Endothelial cell of umbilical vein (primary cell): ENCODE results near the gene FOXL2. TPM values are rescaled to one million over a fixed set of nuclear protein-coding genes. Genes with fewer than 3 reads are reported as not detected.

Experiments used
- BruUV-seq: library from RNA; stranded (reverse); fragments of 400-500 nt; replicated peaks from 2 replicates; lab custom pipeline; 2021; lab: Mats Ljungman, UMichigan
- CTCF ChIA-PET: fragments of 300-600, 350-600 bp; sonication (Branson Sonifier 250); formaldehyde crosslinking; loops from one replicate; lab custom pipeline; 2021; ENCODE audit warnings: antibody characterized with exemption, inconsistent platforms; lab: Charles Lee
- POLR2A ChIA-PET: fragments of 300-600, 350-600 bp; sonication (Branson Sonifier 250); formaldehyde crosslinking; loops from one replicate; lab custom pipeline; 2021; ENCODE audit warnings: antibody characterized with exemption, inconsistent platforms; lab: Charles Lee
- DNase-seq: peaks from one replicate; pipeline ENCODE4 v3.0.0-alpha.2; 2011; ENCODE audit warnings: low read depth, low spot score
- FAIRE-seq: peaks from 2 replicates; lab custom pipeline; 2011; peaks lifted over from hg19 to GRCh38; lab: Jason Lieb, UNC
- H2AFZ ChIP-seq: 2 replicates; pipeline ENCODE4 v1.6.0; 2012; ENCODE audit warnings: low read depth, low read length, control low read depth, inconsistent platforms
- H3K27ac ChIP-seq: 2 replicates; pipeline ENCODE4 v1.5.1; 2011; ENCODE audit warnings: low read depth, mild to moderate bottlenecking, control low read depth, low read length, moderate library complexity; ENCODE audit not compliant: insufficient read depth
- H3K27me3 ChIP-seq, 2 experiments: 2 replicates each; pipeline versions ENCODE4 v1.6.0 to v1.6.1; 2011; ENCODE audit warnings: low read length in 2 of 2, mixed read lengths in 1 of 2; ENCODE audit not compliant: control insufficient read depth in 2 of 2, insufficient read depth in 2 of 2
- H3K36me3 ChIP-seq, 2 experiments: 2 replicates in 1 of 2; 3 replicates in 1 of 2; pipeline ENCODE4 v1.5.1; 2011; ENCODE audit warnings: low read length in 2 of 2, mild to moderate bottlenecking in 1 of 2, moderate library complexity in 1 of 2; ENCODE audit not compliant: control insufficient read depth in 2 of 2, insufficient read depth in 2 of 2; ENCODE audit errors: extremely low read depth in 1 of 2
- H3K4me1 ChIP-seq: 3 replicates; pipeline ENCODE4 v1.5.1; 2011; ENCODE audit warnings: mild to moderate bottlenecking, low read length; ENCODE audit not compliant: control insufficient read depth, insufficient read depth; ENCODE audit errors: extremely low read depth
- H3K4me2 ChIP-seq: 2 replicates; pipeline ENCODE4 v1.6.1; 2011; ENCODE audit warnings: low read length, control low read depth, mixed read lengths; ENCODE audit not compliant: insufficient read depth
- H3K4me3 ChIP-seq, 3 experiments: fragments of 200-600 bp in 1 of 3; sonication (generic), shearing (Covaris generic) in 1 of 3; replicated peaks in 1 of 3; 2 replicates each; pipeline ENCODE4 v1.5.1; 2011 to 2016; ENCODE audit warnings: control low read depth in 3 of 3, low read length in 3 of 3, mild to moderate bottlenecking in 2 of 3, inconsistent platforms in 1 of 3, low read depth in 1 of 3, moderate library complexity in 1 of 3; ENCODE audit not compliant: insufficient read depth in 1 of 3
- H3K79me2 ChIP-seq: 2 replicates; pipeline ENCODE4 v1.6.0; 2012; ENCODE audit warnings: low read length, inconsistent platforms; ENCODE audit not compliant: control insufficient read depth, insufficient read depth
- H3K9ac ChIP-seq: replicated peaks from 2 replicates; pipeline ENCODE3; 2011; ENCODE audit warnings: low read length, control low read depth; ENCODE audit not compliant: insufficient read depth; ENCODE audit errors: extremely low read depth
- H3K9me1 ChIP-seq: replicated peaks from 3 replicates; pipeline ENCODE4 v1.6.0; 2011; ENCODE audit warnings: mild to moderate bottlenecking, low read length; ENCODE audit not compliant: control insufficient read depth, insufficient read depth; ENCODE audit errors: extremely low read depth
- H3K9me3 ChIP-seq: replicated peaks from 2 replicates; pipeline ENCODE4 v1.5.1; 2012; ENCODE audit warnings: low read length, inconsistent platforms; ENCODE audit not compliant: control insufficient read depth, insufficient read depth
- H4K20me1 ChIP-seq: replicated peaks from 2 replicates; pipeline ENCODE3; 2011; ENCODE audit warnings: mild to moderate bottlenecking, low read length; ENCODE audit not compliant: control insufficient read depth, insufficient read depth; ENCODE audit errors: extremely low read depth
- CTCF ChIP-seq, 2 donors: IDR thresholded peaks; 1 replicate in 1 of 2; 2 replicates in 1 of 2; pipeline ENCODE4 v1.5.1; 2011; ENCODE audit warnings: low read length in 2 of 2, mild to moderate bottlenecking in 2 of 2, moderate library complexity in 2 of 2, control low read depth in 1 of 2, inconsistent platforms in 1 of 2, low read depth in 1 of 2; ENCODE audit not compliant: insufficient read depth in 1 of 2; ENCODE audit errors: extremely low read depth in 1 of 2
- EZH2 ChIP-seq: IDR thresholded peaks from 2 replicates; pipeline ENCODE4 v1.6.1; 2012; ENCODE audit warnings: borderline replicate concordance, low read depth, mild to moderate bottlenecking, moderate library complexity, low read length, inconsistent platforms; ENCODE audit not compliant: severe bottlenecking
- FOS ChIP-seq: IDR thresholded peaks from 2 replicates; pipeline ENCODE4 v1.6.1; 2011; ENCODE audit warnings: mild to moderate bottlenecking, low read length, moderate library complexity, borderline replicate concordance; ENCODE audit not compliant: insufficient read depth
- GATA2 ChIP-seq: IDR thresholded peaks from 2 replicates; pipeline ENCODE4 v1.7.0; 2011; ENCODE audit warnings: low read depth, mild to moderate bottlenecking, moderate library complexity, mixed read lengths, low read length; ENCODE audit not compliant: insufficient read length, insufficient read depth
- JUN ChIP-seq: IDR thresholded peaks from 2 replicates; pipeline ENCODE4 v1.6.1; 2011; ENCODE audit warnings: borderline replicate concordance, low read depth; ENCODE audit not compliant: insufficient read length, insufficient read depth
- MAX ChIP-seq: IDR thresholded peaks from 2 replicates; pipeline ENCODE4 v1.6.1; 2011; ENCODE audit not compliant: insufficient read depth, insufficient read length
- MYC ChIP-seq: IDR thresholded peaks from one replicate; pipeline ENCODE4 v1.6.1; 2011; ENCODE audit warnings: mild to moderate bottlenecking, low read depth, low read length
- POLR2A ChIP-seq: IDR thresholded peaks from 2 replicates; pipeline ENCODE4 v1.6.1; 2012; ENCODE audit warnings: low read depth, mild to moderate bottlenecking, control low read depth, low read length
- POLR2AphosphoS5 ChIP-seq: IDR thresholded peaks from 2 replicates; pipeline ENCODE4 v1.6.1; 2012; ENCODE audit warnings: low read depth, mild to moderate bottlenecking, control low read depth, low read length, moderate library complexity; ENCODE audit not compliant: insufficient read depth
- dilution Hi-C: fragments of 300-500 bp; cut with MboI; formaldehyde crosslinking; loops from one replicate; pipeline ENCODE4 v1.15.0; 2019; ENCODE audit warnings: low sequenced_read_pairs; ENCODE audit not compliant: extremely low pct_ligation_motif_present
- intact Hi-C: fragments of 100-400 bp; cut with micrococcal nuclease; formaldehyde crosslinking; loops from one replicate; pipeline ENCODE4 v1.10.0; 2022
- polyA plus RNA-seq, 4 experiments: library from polyadenylated mRNA; depleted of rRNA in 3 of 4; stranded (reverse) in 3 of 4; unstranded in 1 of 4; fragments of >200 nt; gene quantifications; 2 replicates each; pipeline versions ENCODE4 v1.2.1 to v1.2.3, GENCODE V29; 2011 to 2012; ENCODE audit warnings: missing spikeins in 1 of 4
- total RNA-seq: library from RNA; stranded (reverse); gene quantifications from 2 replicates; pipeline ENCODE4 v1.2.3, GENCODE V29; 2021

FOXL2 gene
- total and polyA plus RNA-seq, 2 donors (not counting 3 experiments of a cell fraction or from before 2014, with no cell fraction given): not detected

- no peak for DNase-seq
- Histone ChIP-seq H3K27ac (no peak overlapping the region), H2AFZ (no peak overlapping the region), H3K4me1 (peaks cover 8% of the 10 kb centered on the region), H4K20me1 (no peaks in the 10 kb centered on the region), H3K79me2 (no peaks in the 10 kb centered on the region), H3K9ac (no peak overlapping the region), H3K4me3 (no peak overlapping the region), H3K9me1 (no peaks in the 10 kb centered on the region), H3K9me3 (no peaks in the 10 kb centered on the region), H3K27me3 (no peaks in the 10 kb centered on the region), H3K36me3 (no peaks in the 10 kb centered on the region), H3K4me2 (no peak overlapping the region)
- POLR2A ChIA-PET: no interaction called here
- intact Hi-C loops (no loop called here), dilution Hi-C loops (no loop called here)
- no peak for FAIRE-seq
- TF ChIP-seq POLR2A (no peak), FOS (no peak), EZH2 (no peak), GATA2 (no peak), POLR2AphosphoS5 (no peak), CTCF (IDR thresholded peaks at IDR 0.05; ENCODE audit: extremely low read depth in 1 of 2, insufficient read depth in 1 of 2, low read depth in 1 of 2, low read length in 2 of 2) (no peak), JUN (no peak), MAX (no peak), MYC (no peak)
- CTCF ChIA-PET: interaction anchor here (0.9 to 13.0 kb wide), 6 partner anchors 10 to 433 kb away, joined by 3 to 862 read pairs (median 8); partner anchors contain the start of gene CEP70
- no TSS peak for BruUV-seq
These were observed 34.7 kb downstream of the FOXL2 start for GRCh38 chr3:138912237-138912636.
